NCI-H526 treated with DMSO at 0.1 percent for 48 hours (cell line): Measurements from ENCODE around the gene ZNF536.
A peak's percentile ranks its signal among the peaks of the same experiment; 100 is the strongest.

Experiments
- DNase-seq: peaks from one replicate; lab custom pipeline; 2025; lab: John Stamatoyannopoulos, UW

ZNF536 gene

DNA sequence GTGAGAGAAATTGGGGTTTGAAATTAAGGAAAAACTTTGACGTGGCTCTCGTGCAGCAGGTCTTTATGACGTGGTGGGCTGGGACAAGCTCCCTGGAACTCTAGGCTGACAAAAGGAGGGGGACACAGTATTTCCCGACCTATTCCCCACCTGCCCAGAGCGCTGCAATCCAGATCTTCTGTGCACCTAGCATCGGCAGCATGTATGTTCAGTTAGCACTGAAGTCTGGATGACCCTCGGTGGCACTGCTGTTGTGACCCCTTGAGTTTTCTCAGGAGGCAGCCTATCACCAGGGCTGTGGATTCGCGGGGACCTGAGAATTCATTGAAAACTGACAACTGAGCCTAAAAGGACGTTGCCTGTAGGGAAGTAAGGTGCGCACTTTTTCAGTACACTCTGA, 9.1 kb upstream of the ZNF536 start:
- no peak for DNase-seq

- no peak for DNase-seq
Observed at GRCh38 chr19:30364866-30365800, 7.1 kb upstream of the ZNF536 start.

DNA sequence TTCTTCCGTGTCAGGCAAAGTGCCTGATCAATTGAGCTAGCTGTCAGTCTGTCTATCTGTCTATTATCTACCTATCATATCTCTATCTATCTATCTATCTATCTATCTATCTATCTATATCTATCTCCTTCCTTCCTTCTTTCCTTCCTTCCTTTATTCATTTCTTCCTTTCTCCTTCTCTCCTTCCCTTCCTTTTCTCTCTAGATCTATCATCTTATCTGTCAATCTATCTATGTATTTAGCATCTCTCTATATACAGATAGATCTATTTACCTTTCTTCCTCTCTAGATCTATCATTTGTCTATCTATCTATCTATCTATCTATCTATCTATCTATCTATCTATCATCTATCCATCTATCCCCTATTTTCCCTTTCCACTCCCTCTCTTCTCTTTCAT, 5.9 kb upstream of the ZNF536 start:
- no peak for DNase-seq

- DNase-seq, result no peak
Observed at GRCh38 chr19:30367006-30367405, 5.2 kb upstream of the ZNF536 start.

- DNase-seq, result no peak
Observed at GRCh38 chr19:30367421-30367820, 4.8 kb upstream of the ZNF536 start.

GRCh38 chr19:30369833-30370232, 2.4 kb upstream of the ZNF536 start:
- DNase-seq, result no peak

- no peak for DNase-seq
Observed at GRCh38 chr19:30371161-30371836, 885 bp upstream of the ZNF536 start.

GRCh38 chr19:30373593-30373992, 1.4 kb downstream of the ZNF536 start:
- peak; percentile 81 for DNase-seq

GRCh38 chr19:30374539-30374864, 2.3 kb downstream of the ZNF536 start:
- DNase-seq, result no peak

GRCh38 chr19:30374865-30375552, 2.8 kb downstream of the ZNF536 start:
- peak; percentile 53 for DNase-seq

- DNase-seq, result no peak
Observed at GRCh38 chr19:30375553-30376031, 3.4 kb downstream of the ZNF536 start.

- no peak for DNase-seq
Observed at GRCh38 chr19:30376272-30376671, 4.1 kb downstream of the ZNF536 start.

DNA sequence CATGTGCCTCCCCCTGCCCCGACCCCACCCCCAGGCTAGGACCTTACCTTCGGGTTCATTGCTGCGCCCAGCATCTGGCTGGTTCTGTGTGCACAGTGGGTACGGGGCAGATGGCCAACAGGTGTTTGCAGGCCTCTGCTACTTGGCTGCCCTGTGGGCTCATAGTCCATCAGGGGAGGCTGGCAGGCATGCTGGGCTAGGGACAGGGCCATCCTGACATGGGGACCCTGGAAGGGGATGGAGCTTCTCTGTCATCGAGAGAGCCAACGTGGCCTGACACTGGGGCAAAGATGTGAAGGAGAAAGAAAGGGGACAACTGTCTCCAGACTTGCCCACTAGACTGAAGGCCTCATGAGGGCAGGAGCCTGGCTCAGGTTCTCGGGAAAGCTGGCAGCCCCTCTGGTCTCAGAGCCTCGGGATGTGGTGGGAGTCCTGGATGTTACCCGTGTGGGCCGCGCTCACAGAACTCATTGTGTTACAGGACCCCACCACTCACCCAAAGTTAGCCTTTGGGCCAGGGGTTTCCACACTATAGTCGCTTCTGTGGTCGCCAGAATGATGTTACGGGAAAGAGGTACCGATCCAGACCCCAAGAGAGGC, 4.7 kb downstream of the ZNF536 start:
- DNase-seq, result no peak

DNA sequence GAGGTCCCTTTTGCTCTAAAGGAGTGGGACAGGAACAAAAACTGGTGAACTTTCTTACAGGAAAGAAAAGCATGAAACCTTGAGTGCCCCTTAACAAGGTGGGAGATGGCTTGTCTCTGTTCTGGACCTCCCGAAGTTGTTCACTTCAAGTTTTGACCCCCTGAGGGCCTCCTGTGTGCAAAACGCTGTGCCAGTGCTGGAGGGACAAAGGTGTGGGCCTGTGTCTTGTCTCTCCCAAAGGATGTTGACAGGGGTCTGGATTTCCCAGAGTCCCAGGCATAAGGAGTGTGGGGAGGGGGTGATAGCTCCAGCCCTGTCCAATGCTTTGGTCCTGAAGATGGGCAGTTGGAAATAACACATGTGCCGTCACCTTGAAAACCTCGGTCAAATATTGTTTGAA, 6.5 kb downstream of the ZNF536 start:
- no peak for DNase-seq

DNA sequence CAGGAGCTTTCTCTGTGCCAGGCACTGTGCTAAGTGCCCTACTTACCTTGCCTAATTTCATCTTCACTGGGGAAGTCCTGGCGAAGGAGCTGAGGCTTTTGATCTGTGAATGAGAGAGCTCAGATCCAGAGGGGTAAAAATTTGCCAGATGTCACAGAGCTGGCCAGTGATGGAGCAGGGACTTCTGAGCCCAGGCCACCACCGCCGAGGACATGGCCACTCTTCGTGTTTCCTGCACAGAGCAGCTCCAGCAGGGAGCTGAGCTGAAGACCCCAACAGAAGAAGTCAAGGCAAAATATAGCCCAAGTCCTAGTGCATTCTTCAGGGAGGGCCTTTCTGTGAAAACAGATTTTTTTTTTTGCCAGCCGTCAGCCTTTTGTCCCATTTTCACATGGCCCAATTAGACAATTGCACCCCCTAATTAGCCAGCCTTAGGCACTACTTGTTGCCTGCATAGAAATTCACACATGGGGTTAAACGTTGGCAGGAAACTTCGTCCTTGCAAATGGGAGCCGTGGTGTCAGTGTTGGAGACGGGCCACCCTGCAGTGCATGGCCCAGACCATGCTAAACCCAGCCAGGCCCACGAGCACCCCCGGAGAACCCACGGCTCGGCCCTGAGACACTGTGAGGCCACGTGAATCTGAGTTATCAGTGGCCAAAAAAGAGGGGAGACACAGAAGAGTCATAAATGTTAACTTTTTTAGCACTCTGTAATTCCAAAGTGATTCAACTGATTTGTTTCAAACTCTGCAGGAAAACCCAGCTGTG, 7.8 kb downstream of the ZNF536 start:
- no peak for DNase-seq

GRCh38 chr19:30381366-30381765, 9.2 kb downstream of the ZNF536 start:
- no peak for DNase-seq

- DNase-seq, result no peak
Observed at GRCh38 chr19:30385174-30385573, 13.0 kb downstream of the ZNF536 start.

- no peak for DNase-seq
Observed at GRCh38 chr19:30385666-30386065, 13.5 kb downstream of the ZNF536 start.

GRCh38 chr19:30386551-30387143, 14.5 kb downstream of the ZNF536 start:
- no peak for DNase-seq

DNA sequence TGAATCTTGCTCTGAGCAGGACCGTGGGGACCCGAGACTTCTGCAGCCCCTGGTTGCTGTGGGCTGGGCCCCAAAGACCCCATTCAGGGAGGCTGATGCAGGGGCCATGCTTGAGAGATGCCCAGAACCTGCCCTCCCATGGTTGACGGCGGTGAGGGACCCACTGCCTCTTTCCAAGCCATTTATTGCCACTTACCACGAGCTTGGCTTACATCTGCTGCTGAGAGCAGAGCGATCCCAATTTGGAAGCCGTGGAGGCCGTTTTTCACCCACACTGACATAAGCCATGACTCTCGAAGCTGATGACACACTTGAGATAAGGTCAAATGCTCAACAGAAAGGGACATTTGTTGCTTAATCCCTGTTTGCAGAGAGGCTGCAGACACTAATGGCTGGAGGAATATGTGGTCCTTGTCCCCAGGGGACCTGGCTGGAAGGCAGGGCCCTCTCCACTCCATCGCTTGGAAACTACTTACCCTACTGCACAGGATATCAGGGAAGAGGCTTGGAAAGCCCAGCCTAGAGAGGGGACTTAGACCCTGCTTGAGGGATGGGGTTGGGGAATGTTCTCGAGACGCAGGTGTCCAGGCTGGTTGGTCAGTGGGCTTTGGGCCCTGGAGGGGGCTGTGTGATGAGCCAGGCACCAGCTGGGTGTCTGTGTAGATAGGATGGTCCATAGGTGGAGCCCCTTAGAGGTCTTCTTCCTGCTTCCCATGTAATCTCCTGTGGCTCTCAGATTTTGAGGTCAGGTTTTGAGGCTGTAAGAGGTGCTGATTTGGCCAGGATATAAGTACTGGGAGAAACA, 15.3 kb downstream of the ZNF536 start:
- DNase-seq, result no peak
